ENCODE results near the gene GRK5. TPM values are rescaled to one million over a fixed set of nuclear protein-coding genes. Genes with fewer than 3 reads are reported as not detected.

Gene GRK5
- total and polyA plus RNA-seq, 12 donors: 9.3 to 96.4 (median 21.5) TPM

- TF ChIP-seq CTCF (IDR thresholded peaks at IDR 0.05) (no peak), POLR2A (IDR thresholded peaks at IDR 0.05) (no peak)
- Histone ChIP-seq H3K27me3 (no peaks in the 10 kb centered on the region), H3K9me3 (replicated peaks in 1 of 3) (no peaks in the 10 kb centered on the region), H3K36me3 (replicated peaks in 1 of 2) (peaks cover 0 to 8% of the 10 kb centered on the region in 2 donors), H3K27ac (no peak overlapping the region), H3K4me1 (replicated peaks in 1 of 2) (no peaks in the 10 kb centered on the region), H3K4me3 (no peak overlapping the region)
- 81 to 92% (median 89%) methylated on average over 5 of the region's 5 CpGs for WGBS, 4 donors
- DNase-seq: no peak
- intact Hi-C loops (cut with DNase I): loop anchor here in 1 of 2 donors (2.0 kb wide), 1 partner anchor 247 kb away; no protein-coding TSS in a partner anchor
Measured at GRCh38 chr10:119445935-119446317, 238.6 kb downstream of the GRK5 start.

GRCh38 chr10:119446441-119447277, 239.3 kb downstream of the GRK5 start:
- TF ChIP-seq POLR2A (IDR thresholded peaks at IDR 0.05): no peak
- TF ChIP-seq CTCF (IDR thresholded peaks at IDR 0.05): no peak
- no peak overlapping the region for H3K27ac ChIP-seq
- no peaks in the 10 kb centered on the region for H3K27me3 ChIP-seq
- peaks cover 0 to 8% of the 10 kb centered on the region in 2 donors for H3K36me3 ChIP-seq (replicated peaks in 1 of 2)
- no peaks in the 10 kb centered on the region for H3K9me3 ChIP-seq (replicated peaks in 1 of 3)
- no peak for DNase-seq
- no peak overlapping the region for H3K4me3 ChIP-seq
- WGBS, 4 donors: 85 to 89% (median 88%) methylated on average over 15 to 21 of the region's 21 CpGs
- H3K4me1 ChIP-seq (replicated peaks in 1 of 2): no peaks in the 10 kb centered on the region
- intact Hi-C loops (cut with DNase I): no loop called here

GRCh38 chr10:119447421-119447820, 240.1 kb downstream of the GRK5 start:
- no peak for TF ChIP-seq POLR2A (IDR thresholded peaks at IDR 0.05)
- TF ChIP-seq CTCF (IDR thresholded peaks at IDR 0.05): no peak
- DNase-seq: no peak
- Histone ChIP-seq H3K36me3 (replicated peaks in 1 of 2) (peaks cover 0 to 9% of the 10 kb centered on the region in 2 donors), H3K4me1 (replicated peaks in 1 of 2) (no peaks in the 10 kb centered on the region), H3K9me3 (replicated peaks in 1 of 3) (no peaks in the 10 kb centered on the region), H3K4me3 (no peak overlapping the region), H3K27ac (no peak overlapping the region), H3K27me3 (no peaks in the 10 kb centered on the region)
- 86 to 91% (median 89%) methylated on average over 7 of the region's 7 CpGs for WGBS, 4 donors
- intact Hi-C loops (cut with DNase I): no loop called here

GRCh38 chr10:119447823-119448546, 240.6 kb downstream of the GRK5 start:
- intact Hi-C loops (cut with DNase I): no loop called here
- Histone ChIP-seq H3K27me3 (no peaks in the 10 kb centered on the region), H3K4me1 (replicated peaks in 1 of 2) (no peaks in the 10 kb centered on the region), H3K4me3 (no peak overlapping the region), H3K9me3 (replicated peaks in 1 of 3) (no peaks in the 10 kb centered on the region), H3K27ac (no peak overlapping the region), H3K36me3 (replicated peaks in 1 of 2) (peaks cover 0 to 15% of the 10 kb centered on the region in 2 donors)
- no peak for DNase-seq
- WGBS, 4 donors: 86 to 92% (median 90%) methylated on average over 13 to 18 of the region's 18 CpGs
- TF ChIP-seq POLR2A (IDR thresholded peaks at IDR 0.05): no peak
- TF ChIP-seq CTCF (IDR thresholded peaks at IDR 0.05): no peak
